ENCODE results near the gene ADSS1.

DNA sequence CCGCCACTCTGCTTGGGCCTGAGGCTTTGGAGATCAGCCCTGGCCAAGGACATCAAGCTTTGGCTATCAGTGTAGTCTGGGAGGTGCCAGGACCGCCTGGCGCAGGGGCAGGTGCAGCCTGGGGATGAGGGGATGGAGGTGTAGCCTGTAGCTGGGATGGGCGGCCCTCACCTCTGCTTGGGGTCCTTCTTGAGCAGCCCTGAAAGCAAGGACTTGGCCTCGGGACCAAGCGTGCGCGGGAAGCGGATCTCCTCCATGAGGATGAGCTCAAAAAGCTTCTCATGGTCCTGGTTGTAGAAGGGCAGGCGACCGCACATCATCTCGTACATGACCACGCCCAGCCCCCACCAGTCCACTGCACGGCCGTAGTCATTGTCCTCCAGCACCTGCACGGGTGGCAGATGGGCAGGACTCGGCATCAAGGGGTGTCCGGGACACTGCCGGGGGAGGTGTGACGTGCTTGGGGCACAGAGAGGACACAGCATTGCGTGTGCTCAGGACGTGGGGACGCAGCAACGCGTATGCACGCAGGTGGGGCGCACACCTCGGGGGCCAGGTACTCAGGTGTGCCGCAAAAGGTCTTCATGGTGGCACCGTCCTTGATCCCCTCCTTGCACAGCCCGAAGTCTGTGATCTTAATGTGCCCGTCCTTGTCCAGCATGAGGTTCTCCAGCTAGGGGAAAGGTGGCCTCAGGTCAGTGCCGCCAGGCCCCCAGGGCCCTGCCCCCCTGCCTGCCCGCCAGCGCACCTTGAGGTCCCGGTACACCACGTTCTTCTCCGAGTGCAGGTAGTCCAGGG lies 48.9 kb downstream of the ADSS1 start:
- TF ChIP-seq CTCF (IDR thresholded peaks at IDR 0.05; ENCODE audit: low read length) (no peak), EZH2 (IDR thresholded peaks at IDR 0.05; ENCODE audit: borderline replicate concordance, low read length) (no peak)
